ENCODE results near the gene CCDC185. TPM values are rescaled to one million over a fixed set of nuclear protein-coding genes. Genes with fewer than 3 reads are reported as not detected.

Gene CCDC185
- total RNA-seq, 1 experiment from 2014 or later: not detected

DNA sequence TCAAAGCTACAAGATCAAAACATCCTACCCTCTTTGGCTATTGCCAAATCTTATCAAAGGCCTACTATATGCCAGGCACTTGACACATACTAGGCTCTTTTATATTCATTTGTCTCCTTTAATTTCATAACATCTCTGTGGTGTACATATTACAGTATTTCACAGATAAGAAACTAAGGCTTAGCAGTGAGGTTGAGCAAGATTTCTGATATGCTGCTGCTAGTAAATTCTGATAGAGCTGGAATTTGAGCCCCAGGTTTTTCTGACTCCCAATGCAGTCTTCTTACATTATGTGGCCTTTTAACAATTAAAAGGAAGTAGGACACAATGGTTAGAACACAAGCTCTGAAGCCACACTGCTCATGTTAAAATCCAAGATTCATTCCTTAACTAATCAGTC lies 16.8 kb downstream of the CCDC185 start:
- Histone ChIP-seq H3K27ac (no peak overlapping the region), H3K4me1 (peaks cover 6% of the 10 kb centered on the region), H3K4me3 (no peak overlapping the region), H3K9me3 (replicated peaks) (peaks cover 2% of the 10 kb centered on the region; the same call in 1 of the 2 replicates), H3K27me3 (no peaks in the 10 kb centered on the region; the same call in 1 of the 2 replicates), H3K36me3 (no peaks in the 10 kb centered on the region)
- no peak for DNase-seq

DNA sequence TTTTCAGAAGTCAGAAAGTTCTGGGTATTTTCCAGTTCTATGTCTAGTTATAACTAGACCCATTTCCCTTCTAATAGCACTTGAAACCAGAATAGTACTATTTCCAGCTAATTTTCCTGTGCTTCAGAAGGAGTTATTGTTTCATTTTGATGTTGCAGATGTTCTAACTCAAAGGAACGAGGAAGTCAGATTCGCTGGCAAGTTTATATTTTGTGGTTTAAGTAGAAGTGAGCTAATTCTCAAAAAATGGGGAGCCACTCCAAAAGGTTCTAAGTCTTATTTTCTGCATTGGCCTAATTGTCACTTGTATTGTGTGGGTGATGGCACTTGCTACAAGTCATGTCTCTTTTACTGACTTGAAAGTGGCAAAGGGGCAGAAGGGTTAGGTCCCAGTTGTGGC lies 18.1 kb downstream of the CCDC185 start:
- DNase-seq: no peak
- H3K9me3 ChIP-seq (replicated peaks): peaks cover 2% of the 10 kb centered on the region; the same call in 1 of the 2 replicates
- no peak overlapping the region for H3K27ac ChIP-seq
- H3K27me3 ChIP-seq: no peaks in the 10 kb centered on the region; the same call in 1 of the 2 replicates
- H3K4me3 ChIP-seq: no peak overlapping the region
- H3K4me1 ChIP-seq: peaks cover 6% of the 10 kb centered on the region
- no peaks in the 10 kb centered on the region for H3K36me3 ChIP-seq

DNA sequence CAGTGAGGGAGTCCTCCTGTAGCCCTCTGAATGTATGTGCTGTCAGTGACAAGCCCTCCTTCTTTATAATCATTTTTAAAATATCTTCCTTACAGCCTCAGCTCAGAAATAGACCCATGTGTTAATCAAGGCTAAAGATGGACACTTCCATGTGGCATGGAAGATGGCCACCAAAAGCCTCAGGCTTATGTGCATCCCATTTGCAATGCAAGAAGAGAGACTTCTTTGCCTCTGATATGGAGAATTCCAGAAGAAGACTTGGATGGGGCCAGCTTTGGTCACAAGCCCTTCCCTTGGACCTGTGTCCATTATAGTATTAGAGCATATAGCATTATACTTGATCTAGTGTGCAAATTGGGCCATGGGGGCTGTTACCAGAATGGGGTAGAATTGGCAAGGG lies 18.5 kb downstream of the CCDC185 start:
- Histone ChIP-seq H3K4me3 (no peak overlapping the region), H3K27me3 (no peaks in the 10 kb centered on the region; the same call in 1 of the 2 replicates), H3K9me3 (replicated peaks) (peaks cover 2% of the 10 kb centered on the region; the same call in 1 of the 2 replicates), H3K36me3 (no peaks in the 10 kb centered on the region), H3K27ac (no peak overlapping the region), H3K4me1 (peaks cover 6% of the 10 kb centered on the region)
- DNase-seq: no peak

DNA sequence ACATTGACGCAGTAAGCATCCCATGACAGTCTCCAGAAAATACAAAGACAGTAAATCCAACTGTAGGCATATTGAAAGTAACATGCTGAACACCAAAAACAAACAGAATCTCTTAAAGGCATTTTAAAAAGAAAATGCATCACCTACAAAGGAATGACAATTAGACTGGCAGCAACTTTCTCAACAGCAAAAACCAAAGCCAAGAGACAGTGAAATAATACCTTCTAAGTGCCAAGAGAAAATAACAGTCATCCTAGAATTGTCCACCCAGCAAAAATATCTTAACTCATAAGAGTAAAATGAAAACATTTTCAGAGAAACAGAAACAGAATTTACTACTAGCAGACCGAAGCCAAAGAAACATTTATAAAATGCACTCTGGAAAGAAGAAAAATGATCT lies 20.0 kb downstream of the CCDC185 start:
- Histone ChIP-seq H3K4me1 (peaks cover 17% of the 10 kb centered on the region), H3K27me3 (no peaks in the 10 kb centered on the region; the same call in 1 of the 2 replicates), H3K4me3 (no peak overlapping the region), H3K9me3 (replicated peaks) (peaks cover 2% of the 10 kb centered on the region; the same call in 1 of the 2 replicates), H3K27ac (no peak overlapping the region), H3K36me3 (no peaks in the 10 kb centered on the region)
- DNase-seq: no peak

DNA sequence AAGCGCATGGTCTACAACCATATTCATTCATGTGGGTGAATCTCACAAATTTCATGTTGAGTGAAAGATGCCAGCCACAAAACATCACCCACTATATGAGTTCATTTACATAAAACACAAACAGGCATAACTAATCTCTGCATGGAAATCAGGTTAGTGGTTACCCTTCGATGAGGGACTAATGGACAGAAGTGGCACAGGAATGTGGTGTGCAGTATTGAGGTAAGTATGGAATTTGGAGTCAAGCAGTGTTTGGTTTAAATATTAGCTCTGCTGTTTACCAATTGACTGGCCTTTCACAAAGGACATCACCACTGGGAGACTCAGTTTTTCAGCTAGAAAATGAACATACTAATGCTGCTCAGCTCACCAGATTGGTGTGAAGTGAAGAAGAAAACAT lies 24.2 kb downstream of the CCDC185 start:
- peaks cover 21% of the 10 kb centered on the region for H3K4me1 ChIP-seq
- no peaks in the 10 kb centered on the region for H3K36me3 ChIP-seq
- DNase-seq: peak; percentile 35 to 44
- H3K4me3 ChIP-seq: no peak overlapping the region
- no peaks in the 10 kb centered on the region; the same call in 1 of the 2 replicates for H3K27me3 ChIP-seq
- H3K27ac ChIP-seq: peak overlapping the region; percentile 60
- H3K9me3 ChIP-seq (replicated peaks): peaks cover 2% of the 10 kb centered on the region; the same call in 1 of the 2 replicates

DNA sequence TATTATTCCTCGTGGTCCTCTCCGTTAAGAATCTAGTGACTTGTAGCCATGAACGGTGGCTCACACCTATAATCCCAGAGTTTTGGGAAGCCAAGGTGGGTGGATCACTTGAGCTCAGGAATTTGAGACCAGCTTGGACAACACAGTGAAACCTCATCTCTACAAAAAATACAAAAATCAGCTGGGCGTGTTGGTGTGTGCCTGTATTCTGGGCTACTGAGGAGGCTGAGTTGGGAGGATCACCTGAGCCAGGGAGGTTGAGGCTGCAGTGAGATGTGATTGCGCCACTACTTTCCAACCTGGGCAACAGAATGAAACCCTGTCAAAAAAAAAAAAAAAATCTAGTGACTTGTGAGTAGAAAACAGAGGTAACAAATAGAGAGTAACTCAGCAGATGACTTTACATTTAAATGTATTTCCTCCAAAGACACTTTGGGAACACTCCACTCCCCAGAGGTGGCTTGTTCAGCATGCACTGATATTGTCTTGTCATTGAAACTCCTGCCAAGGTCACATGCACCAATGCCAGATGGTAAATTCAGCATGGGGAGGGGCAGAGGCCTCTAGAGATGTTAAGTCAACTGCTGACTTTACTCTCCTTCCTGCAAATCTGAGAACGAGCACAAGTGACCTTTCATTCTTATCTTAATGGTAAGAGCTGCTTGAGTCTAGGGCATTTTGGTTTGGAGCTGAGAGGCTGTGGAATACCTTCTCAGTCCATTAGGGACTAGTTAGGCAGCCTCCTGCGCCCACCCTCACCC lies 24.9 kb downstream of the CCDC185 start:
- peaks cover 2% of the 10 kb centered on the region; the same call in 1 of the 2 replicates for H3K9me3 ChIP-seq (replicated peaks)
- peaks cover 21% of the 10 kb centered on the region for H3K4me1 ChIP-seq
- H3K36me3 ChIP-seq: no peaks in the 10 kb centered on the region
- H3K27ac ChIP-seq: peak overlapping the region; percentile 60
- H3K4me3 ChIP-seq: no peak overlapping the region
- no peaks in the 10 kb centered on the region; the same call in 1 of the 2 replicates for H3K27me3 ChIP-seq
- DNase-seq: no peak

DNA sequence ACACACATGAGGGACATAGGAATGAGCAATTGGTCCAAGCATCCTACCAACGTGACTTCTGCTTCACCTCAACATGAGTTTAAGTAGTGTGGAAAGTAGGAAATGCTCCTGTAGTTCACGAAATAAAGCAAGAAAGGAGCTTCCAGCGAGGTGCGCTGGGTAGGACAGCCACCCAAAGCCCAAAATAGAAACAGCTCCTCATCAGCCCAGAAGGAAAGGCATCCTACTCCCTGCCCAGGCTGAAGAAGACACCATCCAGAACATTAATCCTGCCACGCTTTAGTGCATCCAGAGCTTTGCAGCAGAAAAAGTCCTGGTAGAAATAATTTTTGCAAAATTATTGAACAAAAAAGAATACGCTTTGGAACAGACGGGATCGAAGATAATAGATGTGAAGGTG lies 25.9 kb downstream of the CCDC185 start:
- no peak overlapping the region for H3K27ac ChIP-seq
- H3K4me3 ChIP-seq: no peak overlapping the region
- DNase-seq: no peak

DNA sequence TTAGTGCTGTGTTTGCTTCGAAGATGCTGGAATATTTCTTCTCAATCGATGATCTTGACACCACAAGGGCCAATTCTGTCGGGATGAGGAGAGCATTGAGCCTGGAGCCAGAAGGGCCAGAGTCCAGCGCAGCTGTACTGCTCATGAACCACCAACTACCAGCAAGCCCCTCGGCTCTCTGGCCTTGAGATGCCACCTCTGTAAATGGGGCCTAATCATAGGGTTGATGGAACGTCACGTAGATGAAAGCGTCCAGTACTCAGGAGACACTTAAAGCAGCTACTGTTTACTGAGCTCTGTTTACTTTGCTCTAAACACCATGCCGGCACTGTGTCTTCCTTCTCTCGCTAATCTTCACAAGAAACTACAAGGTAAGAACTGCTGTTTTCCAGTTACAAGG lies 26.3 kb downstream of the CCDC185 start:
- no peak overlapping the region for H3K27ac ChIP-seq
- H3K36me3 ChIP-seq: no peaks in the 10 kb centered on the region
- DNase-seq: no peak
- H3K4me3 ChIP-seq: no peak overlapping the region
- peaks cover 24% of the 10 kb centered on the region for H3K4me1 ChIP-seq
- no peaks in the 10 kb centered on the region for H3K27me3 ChIP-seq
- no peaks in the 10 kb centered on the region for H3K9me3 ChIP-seq (replicated peaks)

More for the DNA sequence above, 25.9 kb downstream of the CCDC185 start:
- Histone ChIP-seq H3K4me1 (peaks cover 24% of the 10 kb centered on the region), H3K9me3 (replicated peaks) (no peaks in the 10 kb centered on the region), H3K27me3 (no peaks in the 10 kb centered on the region), H3K36me3 (no peaks in the 10 kb centered on the region)

DNA sequence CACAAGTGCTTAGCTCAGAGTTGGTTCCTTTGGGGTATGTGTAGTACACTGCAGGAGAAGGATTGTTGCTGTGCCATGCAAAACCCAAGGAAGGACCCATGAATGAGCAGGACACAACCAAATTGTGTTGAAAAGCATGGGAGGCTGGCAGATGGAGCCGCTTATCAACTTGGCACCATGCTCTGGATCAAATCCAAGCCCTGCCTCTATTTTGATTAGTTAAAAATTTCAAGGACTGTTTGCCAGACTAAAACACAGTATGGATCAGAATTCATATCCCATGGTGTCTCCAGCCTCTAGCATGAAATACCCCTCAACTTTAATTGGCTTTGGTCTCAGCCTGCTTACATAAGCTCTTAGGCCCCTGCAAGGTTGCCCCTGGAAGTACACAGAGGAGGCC lies 27.8 kb downstream of the CCDC185 start:
- Histone ChIP-seq H3K27me3 (no peaks in the 10 kb centered on the region), H3K36me3 (no peaks in the 10 kb centered on the region), H3K4me3 (no peak overlapping the region), H3K9me3 (replicated peaks) (no peaks in the 10 kb centered on the region), H3K27ac (no peak overlapping the region), H3K4me1 (peaks cover 24% of the 10 kb centered on the region)
- no peak for DNase-seq

DNA sequence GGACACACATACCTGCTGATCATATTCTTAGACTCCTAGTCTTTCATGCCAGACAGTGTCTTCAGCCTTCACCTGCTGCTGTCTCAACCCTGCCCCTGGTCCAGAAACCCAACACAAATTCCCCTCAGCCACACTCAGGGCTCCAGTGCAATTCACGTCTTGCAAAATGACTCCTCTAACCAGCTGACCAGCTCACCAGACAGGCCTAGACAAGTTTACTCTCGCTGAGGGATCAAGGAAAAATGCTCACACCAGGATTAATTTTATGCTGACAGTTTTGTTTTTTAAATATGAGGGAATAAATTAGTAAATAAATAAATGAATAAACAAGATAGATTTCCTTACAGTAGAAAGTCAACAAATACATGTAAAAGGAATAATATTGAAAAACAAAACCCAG lies 28.5 kb downstream of the CCDC185 start:
- Histone ChIP-seq H3K27ac (no peak overlapping the region), H3K4me3 (no peak overlapping the region), H3K4me1 (peaks cover 24% of the 10 kb centered on the region), H3K27me3 (no peaks in the 10 kb centered on the region), H3K9me3 (replicated peaks) (no peaks in the 10 kb centered on the region), H3K36me3 (no peaks in the 10 kb centered on the region)
- DNase-seq: peak in 1 of 2 experiments; percentile 26

DNA sequence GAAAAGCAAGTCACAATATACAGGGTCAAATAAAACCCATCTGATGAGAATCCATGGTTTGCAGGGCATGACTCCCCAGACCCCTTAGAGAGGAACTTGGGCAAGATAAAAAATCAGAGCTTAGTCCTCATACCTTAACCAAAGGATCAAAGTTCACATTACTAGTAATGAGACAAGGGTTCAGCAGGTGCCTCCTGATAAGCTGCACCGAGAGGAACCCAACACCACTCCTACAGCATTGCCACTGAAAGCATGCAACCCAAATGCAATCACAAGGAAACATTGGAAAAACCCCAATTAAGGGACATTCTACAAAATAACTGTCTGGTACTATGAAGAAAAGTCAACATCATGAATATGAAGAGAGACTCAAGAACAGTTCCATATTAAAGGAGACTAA lies 29.7 kb downstream of the CCDC185 start:
- no peaks in the 10 kb centered on the region for H3K9me3 ChIP-seq (replicated peaks)
- DNase-seq: no peak
- H3K36me3 ChIP-seq: no peaks in the 10 kb centered on the region
- H3K27ac ChIP-seq: no peak overlapping the region
- H3K4me3 ChIP-seq: no peak overlapping the region
- H3K27me3 ChIP-seq: no peaks in the 10 kb centered on the region
- H3K4me1 ChIP-seq: peaks cover 16% of the 10 kb centered on the region

DNA sequence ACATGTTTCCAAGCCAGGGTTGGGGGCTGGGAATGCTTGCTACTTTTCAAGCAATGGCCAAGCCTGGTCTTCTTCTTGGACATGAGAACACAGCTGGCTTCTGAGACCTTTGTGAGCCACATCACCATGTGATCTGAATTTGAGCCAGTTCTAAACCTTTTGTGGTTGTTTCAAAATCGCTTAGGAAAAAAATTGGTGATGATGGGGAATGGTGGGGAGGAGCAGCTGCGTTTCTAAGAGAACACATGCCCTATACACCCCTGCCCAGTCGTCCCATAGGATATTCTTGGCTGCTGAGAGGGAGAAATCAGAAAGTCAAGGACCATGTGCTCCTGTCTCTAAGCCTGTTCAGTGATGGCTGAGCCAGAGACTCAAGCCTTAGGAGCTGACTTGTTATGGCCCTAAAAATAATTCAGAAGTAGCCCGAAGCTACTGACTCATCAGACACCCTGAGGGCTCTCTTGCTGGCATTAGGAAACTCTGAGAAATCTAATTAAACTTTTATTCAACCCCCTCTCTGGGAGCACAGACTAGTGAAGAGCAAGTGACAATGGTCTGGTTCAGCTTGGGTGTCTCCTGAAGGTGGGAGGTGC lies 30.5 kb downstream of the CCDC185 start:
- Histone ChIP-seq H3K4me3 (no peak overlapping the region), H3K36me3 (no peaks in the 10 kb centered on the region), H3K4me1 (peaks cover 12% of the 10 kb centered on the region; the same call in 1 of the 2 replicates), H3K27ac (peak overlapping the region; percentile 27), H3K9me3 (replicated peaks) (no peaks in the 10 kb centered on the region), H3K27me3 (no peaks in the 10 kb centered on the region)
- peak; percentile 54 to 76 for DNase-seq

DNA sequence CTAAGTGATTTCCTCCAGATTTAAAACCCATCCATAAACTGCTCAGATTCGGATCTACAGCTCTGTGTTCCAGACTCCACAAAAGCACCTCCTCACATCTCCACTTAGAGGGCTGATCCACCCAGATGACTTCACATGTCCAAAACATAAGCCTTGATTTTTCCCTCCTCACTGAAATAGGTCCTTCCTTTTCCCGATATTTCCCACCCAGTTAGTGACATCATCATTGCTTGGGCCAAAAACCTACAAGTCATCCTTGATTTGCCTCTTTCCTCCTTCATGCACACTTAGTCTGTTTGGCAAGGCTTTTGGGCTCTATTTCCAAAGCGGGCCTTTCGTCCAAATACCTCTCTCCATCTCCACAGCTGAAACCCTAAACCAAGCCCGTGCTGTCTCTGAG lies 32.3 kb downstream of the CCDC185 start:
- Histone ChIP-seq H3K36me3 (no peaks in the 10 kb centered on the region), H3K4me1 (peaks cover 12% of the 10 kb centered on the region; the same call in 1 of the 2 replicates), H3K9me3 (replicated peaks) (no peaks in the 10 kb centered on the region), H3K27ac (no peak overlapping the region), H3K27me3 (no peaks in the 10 kb centered on the region), H3K4me3 (no peak overlapping the region)
- DNase-seq: no peak

DNA sequence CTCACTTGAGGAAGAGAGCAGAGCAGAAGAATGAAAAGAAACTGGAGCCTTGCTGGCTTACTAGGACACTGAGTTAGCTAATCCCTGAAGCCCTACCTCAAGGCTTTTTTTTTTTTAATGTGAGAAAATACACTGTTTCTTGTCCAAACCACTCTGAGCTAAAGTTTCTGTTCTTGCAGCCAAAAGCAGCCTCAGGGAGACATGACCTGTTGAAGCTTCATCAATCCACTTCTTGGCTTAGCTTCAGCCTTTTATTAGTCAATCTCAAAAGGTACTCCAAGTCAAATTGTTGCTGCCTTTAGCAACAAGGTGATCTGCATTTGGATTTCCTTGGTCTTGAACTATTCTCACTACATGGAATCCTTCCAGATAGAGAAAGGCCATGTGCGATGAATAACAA lies 33.7 kb downstream of the CCDC185 start:
- Histone ChIP-seq H3K27me3 (no peaks in the 10 kb centered on the region), H3K9me3 (replicated peaks) (no peaks in the 10 kb centered on the region), H3K36me3 (no peaks in the 10 kb centered on the region), H3K27ac (no peak overlapping the region), H3K4me3 (no peak overlapping the region), H3K4me1 (peaks cover 4% of the 10 kb centered on the region; the same call in 1 of the 2 replicates)
- DNase-seq: no peak

DNA sequence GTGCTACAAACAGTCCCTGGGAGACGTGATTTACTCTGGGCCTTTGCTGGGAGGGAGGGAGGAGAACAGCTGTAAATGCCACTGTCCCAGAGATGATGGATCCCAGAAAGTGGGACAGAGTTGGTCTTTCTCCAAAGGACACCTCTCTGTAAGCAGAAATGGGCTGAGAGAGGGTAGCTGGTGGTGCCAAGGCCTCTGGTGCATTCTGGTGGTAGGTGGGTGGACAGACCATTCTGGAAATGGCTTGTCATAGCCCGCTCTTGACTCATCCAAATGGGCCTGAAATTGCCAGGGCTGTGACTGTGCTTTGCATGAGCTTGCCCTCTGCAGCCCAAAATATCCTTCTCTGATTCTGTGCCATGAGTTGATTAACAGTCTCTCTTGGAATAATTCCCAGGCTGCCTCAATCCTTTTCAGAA lies 36.1 kb downstream of the CCDC185 start:
- Histone ChIP-seq H3K9me3 (replicated peaks) (no peaks in the 10 kb centered on the region), H3K27me3 (no peaks in the 10 kb centered on the region), H3K4me1 (no peaks in the 10 kb centered on the region; the same call in 1 of the 2 replicates), H3K4me3 (no peak overlapping the region), H3K27ac (no peak overlapping the region), H3K36me3 (no peaks in the 10 kb centered on the region)
- no peak for DNase-seq
